Choroid plexus epithelial cell (primary cell): Measurements from ENCODE around the gene GPHN.

Experiments
- DNase-seq: peaks from one replicate; pipeline ENCODE4 v3.0.0-alpha.2; 2010; ENCODE audit warnings: low read depth
- H3K4me3 ChIP-seq: 2 replicates; pipeline ENCODE4 v1.5.1; 2011; ENCODE audit warnings: low read depth, mild to moderate bottlenecking, control low read depth, low read length, moderate library complexity
- CTCF ChIP-seq: conservative IDR thresholded peaks from 2 replicates; pipeline ENCODE4 v1.5.1; 2011; ENCODE audit warnings: low read depth, mild to moderate bottlenecking, control low read depth, inconsistent platforms, low read length, moderate library complexity

GPHN gene

GRCh38 chr14:66613344-66613743 is 105.4 kb downstream of the GPHN start:
- DNase-seq: no peak
- no peak for TF ChIP-seq CTCF
- no peak overlapping the region for H3K4me3 ChIP-seq

GRCh38 chr14:66619952-66620351 is 112.0 kb downstream of the GPHN start:
- DNase-seq: no peak
- TF ChIP-seq CTCF: no peak
- H3K4me3 ChIP-seq: no peak overlapping the region

DNA sequence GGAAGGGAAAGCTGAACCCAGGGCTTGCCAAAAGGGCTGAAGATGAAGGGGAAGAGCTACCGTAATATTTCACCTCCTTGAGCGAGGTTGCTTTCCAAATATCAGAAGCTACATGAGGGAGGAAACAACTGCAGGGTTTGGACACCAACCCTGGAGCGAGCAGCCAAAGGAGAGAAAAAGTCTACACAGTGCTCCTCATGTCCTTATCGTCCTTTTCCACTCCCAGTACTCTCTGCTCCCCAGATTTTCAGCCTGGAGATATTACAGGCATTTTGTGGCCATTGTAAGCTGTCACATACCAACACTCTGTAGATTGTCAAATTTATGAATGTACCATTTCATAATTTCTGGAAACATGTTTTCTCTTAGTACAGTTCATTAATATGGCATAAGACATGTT is 115.9 kb downstream of the GPHN start:
- no peak for TF ChIP-seq CTCF
- H3K4me3 ChIP-seq: no peak overlapping the region
- no peak for DNase-seq

- peak; percentile 85 for DNase-seq
Measured at GRCh38 chr14:66624336-66624937, 116.5 kb downstream of the GPHN start.

DNA sequence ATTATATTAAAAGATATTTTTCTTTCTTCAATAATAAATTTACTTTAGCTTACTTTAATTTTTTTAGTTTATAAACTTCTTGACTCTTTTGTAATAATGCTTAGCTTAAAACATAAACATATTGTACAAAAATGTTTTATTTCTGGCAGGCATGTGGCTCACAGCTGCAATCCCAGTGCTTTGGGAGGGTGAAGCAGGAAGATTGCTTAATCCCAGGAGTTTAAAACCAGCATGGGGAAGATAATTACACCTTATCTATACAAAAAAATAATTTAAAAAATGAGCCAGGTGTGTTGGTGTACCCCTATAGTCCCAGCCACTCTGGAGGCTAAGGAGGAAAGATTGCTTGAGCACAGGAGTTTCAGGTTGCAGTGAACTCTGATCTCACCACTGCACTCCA is 120.7 kb downstream of the GPHN start:
- no peak for TF ChIP-seq CTCF
- H3K4me3 ChIP-seq: no peak overlapping the region
- DNase-seq: peak; percentile 22

More at GRCh38 chr14:66624336-66624937, 116.5 kb downstream of the GPHN start:
- no peak overlapping the region for H3K4me3 ChIP-seq
- TF ChIP-seq CTCF: peak; percentile 85

DNA sequence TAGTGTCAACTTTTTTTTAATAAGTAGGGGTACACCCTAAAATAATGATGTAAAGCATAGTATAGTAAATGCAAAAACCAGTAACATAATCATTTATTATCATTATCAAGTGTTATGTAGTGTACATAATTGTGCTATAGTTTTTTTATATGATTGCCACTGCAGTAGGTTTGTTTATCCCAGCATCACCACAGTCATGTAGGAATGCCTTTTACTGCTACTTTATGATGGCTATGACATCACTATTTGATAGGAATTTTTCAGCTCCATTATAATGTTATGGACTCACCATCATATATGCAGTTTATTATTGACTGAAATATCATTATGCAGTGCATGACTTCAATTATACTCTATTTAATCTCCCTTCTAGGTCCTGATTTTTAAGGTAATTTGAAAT is 121.6 kb downstream of the GPHN start:
- DNase-seq: no peak
- no peak for TF ChIP-seq CTCF
- no peak overlapping the region for H3K4me3 ChIP-seq

DNA sequence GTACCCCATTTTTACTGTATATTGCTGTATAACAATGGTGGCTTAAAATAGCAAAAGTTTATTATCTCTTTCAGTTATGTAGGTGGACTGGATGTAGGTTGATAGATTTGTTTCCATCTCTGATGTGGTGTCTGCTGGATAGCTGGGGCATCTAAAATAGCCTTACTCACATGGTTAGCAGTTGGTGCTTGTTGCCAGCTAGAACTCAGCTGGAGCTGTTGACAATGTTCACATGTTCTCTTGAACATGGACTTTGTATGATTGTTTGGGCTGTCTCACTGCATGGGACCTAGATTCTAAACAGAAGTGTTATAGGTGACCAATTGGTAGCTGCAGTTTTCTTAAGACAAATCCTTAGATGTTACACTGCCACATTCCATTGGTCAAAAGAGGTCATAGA is 126.9 kb downstream of the GPHN start:
- H3K4me3 ChIP-seq: no peak overlapping the region
- TF ChIP-seq CTCF: no peak
- peak; percentile 46 for DNase-seq
